Liver (tissue), 9 donors: ENCODE measurements around the gene CLIC3. TPM values are rescaled to one million over a fixed set of nuclear protein-coding genes. Genes with fewer than 3 reads are reported as not detected.

Source experiments
- DNase-seq: peaks from one replicate; pipeline ENCODE4 v3.0.0-alpha.2; 2017; ENCODE audit warnings: low spot score
- H3K27ac ChIP-seq, 2 donors: one replicate each; pipeline ENCODE4 v1.7.0; 2013; ENCODE audit warnings: inconsistent platforms in 2 of 2, low read length in 2 of 2, control low read depth in 1 of 2, low read depth in 1 of 2, mild to moderate bottlenecking in 1 of 2
- H3K27me3 ChIP-seq, 4 donors: one replicate each; pipeline versions ENCODE4 v1.6.1 to v1.7.0; 2013; ENCODE audit warnings: low read length in 3 of 4, inconsistent platforms in 1 of 4, mild to moderate bottlenecking in 1 of 4, moderate library complexity in 1 of 4; ENCODE audit not compliant: control insufficient read depth in 4 of 4, insufficient read depth in 4 of 4
- H3K36me3 ChIP-seq, 4 donors: one replicate each; pipeline versions ENCODE4 v1.6.1 to v1.7.0; 2013; ENCODE audit warnings: low read length in 3 of 4, mild to moderate bottlenecking in 3 of 4, low read depth in 1 of 4, moderate library complexity in 1 of 4; ENCODE audit not compliant: control insufficient read depth in 4 of 4, insufficient read depth in 3 of 4
- H3K4me1 ChIP-seq, 4 donors: one replicate each; pipeline versions ENCODE4 v1.6.1 to v1.7.0; 2013; ENCODE audit warnings: low read length in 3 of 4, mild to moderate bottlenecking in 3 of 4, moderate library complexity in 1 of 4; ENCODE audit not compliant: control insufficient read depth in 4 of 4, insufficient read depth in 4 of 4
- H3K4me3 ChIP-seq, 3 donors: one replicate each; pipeline versions ENCODE4 v1.6.1 to v1.7.0; 2013; ENCODE audit warnings: low read length in 3 of 3, control low read depth in 1 of 3, low read depth in 1 of 3, mild to moderate bottlenecking in 1 of 3
- H3K9ac ChIP-seq, 2 donors: one replicate each; pipeline ENCODE4 v1.7.0; 2013; ENCODE audit warnings: low read length in 2 of 2, mild to moderate bottlenecking in 2 of 2, moderate library complexity in 2 of 2, control low read depth in 1 of 2, low read depth in 1 of 2
- H3K9me3 ChIP-seq, 4 donors: one replicate each; pipeline versions ENCODE4 v1.6.1 to v1.7.0; 2013; ENCODE audit warnings: low read length in 3 of 4; ENCODE audit not compliant: control insufficient read depth in 4 of 4
- FOXA1 ChIP-seq: IDR thresholded peaks from 2 replicates; pipeline ENCODE4 v1.6.1; 2016; ENCODE audit warnings: antibody characterized with exemption
- FOXA2 ChIP-seq: IDR thresholded peaks from 2 replicates; pipeline ENCODE4 v1.6.1; 2016; ENCODE audit warnings: antibody characterized with exemption
- GABPA ChIP-seq, 2 donors: IDR thresholded peaks in 1 of 2; conservative IDR thresholded peaks in 1 of 2; 2 replicates each; pipeline ENCODE4 v1.6.1; 2016; ENCODE audit warnings: antibody characterized with exemption in 2 of 2, mild to moderate bottlenecking in 1 of 2, moderate library complexity in 1 of 2
- HNF4A ChIP-seq, 2 donors: conservative IDR thresholded peaks; 2 replicates each; pipeline ENCODE4 v1.6.1; 2016; ENCODE audit warnings: antibody characterized with exemption in 2 of 2, mild to moderate bottlenecking in 2 of 2
- HNF4G ChIP-seq: IDR thresholded peaks from 2 replicates; pipeline ENCODE4 v1.6.1; 2016; ENCODE audit warnings: antibody characterized with exemption
- JUND ChIP-seq, 2 donors: IDR thresholded peaks; 2 replicates each; pipeline ENCODE4 v1.6.1; 2016; ENCODE audit warnings: antibody characterized with exemption in 2 of 2
- MAX ChIP-seq: IDR thresholded peaks from 2 replicates; pipeline ENCODE4 v1.6.1; 2016; ENCODE audit warnings: antibody characterized with exemption
- NR2F2 ChIP-seq: IDR thresholded peaks from 2 replicates; pipeline ENCODE4 v1.6.1; 2016; ENCODE audit warnings: antibody characterized with exemption
- RAD21 ChIP-seq, 2 donors: IDR thresholded peaks; 2 replicates each; pipeline ENCODE4 v1.6.1; 2016; ENCODE audit warnings: antibody characterized with exemption in 2 of 2, mild to moderate bottlenecking in 2 of 2
- REST ChIP-seq: IDR thresholded peaks from 2 replicates; pipeline ENCODE4 v1.6.1; 2016; ENCODE audit warnings: antibody characterized with exemption, mild to moderate bottlenecking
- RXRA ChIP-seq, 2 donors: IDR thresholded peaks; 2 replicates each; pipeline ENCODE4 v1.6.1; 2017 to 2018; ENCODE audit warnings: antibody characterized with exemption in 2 of 2, mild to moderate bottlenecking in 1 of 2
- SP1 ChIP-seq: IDR thresholded peaks from 2 replicates; pipeline ENCODE4 v1.6.1; 2018; ENCODE audit warnings: antibody characterized with exemption, mild to moderate bottlenecking
- WGBS: extraction: QIAGEN DNeasy Blood & Tissue Kit; methylation state at CpG from one replicate; pipeline ENCODE4 v1.1.7; 2013; 5-methylcytosine and 5-hydroxymethylcytosine counted together
- polyA plus RNA-seq, 2 donors: library from polyadenylated mRNA; stranded (reverse) in 1 of 2; unstranded in 1 of 2; fragments of 200-250 nt in 1 of 2; fragments of >200 nt in 1 of 2; fragmentation: Nextera tagmentation in 1 of 2; extraction: Ambion mirVana in 1 of 2; gene quantifications; one replicate each; pipeline versions ENCODE4 v1.2.1 to v1.2.3, GENCODE V29; 2013 to 2015
- total RNA-seq, 2 donors: library from RNA; depleted of rRNA; stranded (reverse); fragments of >200 nt; gene quantifications; one replicate each; pipeline ENCODE4 v1.2.3, GENCODE V29; 2014
- TF ChIP-seq, protein P1 (sequence below): IDR thresholded peaks from 2 replicates; pipeline ENCODE4 v1.6.1; 2016; ENCODE audit warnings: antibody characterized with exemption
- TF ChIP-seq, protein P2 (sequence below): fragments of 150-350 bp; IDR thresholded peaks from 2 replicates; pipeline ENCODE4 v1.5.1; 2017; ENCODE audit warnings: improper control_type of control experiment, low read depth, low read length; ENCODE audit not compliant: missing input control
- donor health status: healthy.
- donor health status: healthy.
- donor health status: healthy.
- donor health status: healthy.
- donor health status: healthy.

Gene CLIC3
- total and polyA plus RNA-seq, 4 donors: 0.33 to 0.83 (median 0.40) TPM

DNA sequence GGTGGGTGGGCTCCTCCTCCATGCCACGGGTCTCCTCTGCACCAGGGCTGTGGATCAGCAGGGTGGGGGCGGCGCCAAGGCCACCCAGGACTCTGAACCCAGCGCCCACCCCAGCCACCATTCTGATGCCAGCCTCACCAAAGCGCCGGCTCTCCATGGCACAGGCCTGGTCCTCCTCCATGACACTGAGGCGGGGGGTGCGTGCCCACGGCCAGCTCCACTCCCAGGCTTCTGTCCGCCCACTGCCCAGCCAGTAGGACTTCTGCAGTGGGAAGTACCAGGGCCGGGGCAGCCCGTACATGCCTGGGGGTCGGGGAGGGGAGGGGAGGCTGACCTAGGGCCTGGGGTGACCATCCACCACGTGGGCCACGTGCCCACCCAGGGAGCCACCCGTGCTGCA lies 20.1 kb upstream of the CLIC3 start:
- 98% methylated on average over 16 of the region's 16 CpGs for WGBS
- no peak overlapping the region for H3K4me3 ChIP-seq
- DNase-seq: no peak

GRCh38 chr9:137015976-137016375 lies 19.6 kb upstream of the CLIC3 start:
- TF ChIP-seq HNF4G: no peak
- no peak for TF ChIP-seq MAX
- TF ChIP-seq NR2F2: no peak
- TF ChIP-seq, protein P1, sequence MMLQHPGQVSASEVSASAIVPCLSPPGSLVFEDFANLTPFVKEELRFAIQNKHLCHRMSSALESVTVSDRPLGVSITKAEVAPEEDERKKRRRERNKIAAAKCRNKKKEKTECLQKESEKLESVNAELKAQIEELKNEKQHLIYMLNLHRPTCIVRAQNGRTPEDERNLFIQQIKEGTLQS: no peak
- Histone ChIP-seq H3K4me1 (no peaks in the 10 kb centered on the region), H3K27ac (no peak overlapping the region), H3K9ac (no peak overlapping the region), H3K9me3 (no peaks in the 10 kb centered on the region), H3K4me3 (no peak overlapping the region), H3K36me3 (peaks cover 2 to 43% (median 19%) of the 10 kb centered on the region in 4 donors), H3K27me3 (no peaks in the 10 kb centered on the region)
- WGBS: 97% methylated on average over 21 of the region's 21 CpGs
- no peak for DNase-seq

More for the DNA sequence above, 20.1 kb upstream of the CLIC3 start:
- no peak overlapping the region for H3K9ac ChIP-seq
- no peaks in the 10 kb centered on the region for H3K27me3 ChIP-seq
- peaks cover 2 to 40% (median 19%) of the 10 kb centered on the region in 4 donors for H3K36me3 ChIP-seq
- no peaks in the 10 kb centered on the region for H3K4me1 ChIP-seq
- H3K27ac ChIP-seq: no peak overlapping the region
- no peaks in the 10 kb centered on the region for H3K9me3 ChIP-seq
- TF ChIP-seq SP1 (no peak), REST (no peak), GABPA (IDR thresholded peaks at IDR 0.05 in 1 of 2, conservative IDR thresholded peaks at IDR 0.05 in 1 of 2) (no peak), FOXA2 (no peak), FOXA1 (no peak), RAD21 (IDR thresholded peaks at IDR 0.05) (no peak), RXRA (IDR thresholded peaks at IDR 0.05) (no peak), JUND (IDR thresholded peaks at IDR 0.05) (no peak), NR2F2 (no peak), HNF4A (conservative IDR thresholded peaks at IDR 0.05) (no peak), MAX (no peak)
- TF ChIP-seq, protein P1: no peak
- TF ChIP-seq, protein P2, sequence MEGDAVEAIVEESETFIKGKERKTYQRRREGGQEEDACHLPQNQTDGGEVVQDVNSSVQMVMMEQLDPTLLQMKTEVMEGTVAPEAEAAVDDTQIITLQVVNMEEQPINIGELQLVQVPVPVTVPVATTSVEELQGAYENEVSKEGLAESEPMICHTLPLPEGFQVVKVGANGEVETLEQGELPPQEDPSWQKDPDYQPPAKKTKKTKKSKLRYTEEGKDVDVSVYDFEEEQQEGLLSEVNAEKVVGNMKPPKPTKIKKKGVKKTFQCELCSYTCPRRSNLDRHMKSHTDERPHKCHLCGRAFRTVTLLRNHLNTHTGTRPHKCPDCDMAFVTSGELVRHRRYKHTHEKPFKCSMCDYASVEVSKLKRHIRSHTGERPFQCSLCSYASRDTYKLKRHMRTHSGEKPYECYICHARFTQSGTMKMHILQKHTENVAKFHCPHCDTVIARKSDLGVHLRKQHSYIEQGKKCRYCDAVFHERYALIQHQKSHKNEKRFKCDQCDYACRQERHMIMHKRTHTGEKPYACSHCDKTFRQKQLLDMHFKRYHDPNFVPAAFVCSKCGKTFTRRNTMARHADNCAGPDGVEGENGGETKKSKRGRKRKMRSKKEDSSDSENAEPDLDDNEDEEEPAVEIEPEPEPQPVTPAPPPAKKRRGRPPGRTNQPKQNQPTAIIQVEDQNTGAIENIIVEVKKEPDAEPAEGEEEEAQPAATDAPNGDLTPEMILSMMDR: no peak
